GM21786 (cell line): Measurements from ENCODE around the gene CELF5.
"Not testable (repeated sequence)": the region's sequence is repeated elsewhere in the genome, so short reads cannot be mapped to it uniquely, and the experiment has no call there.

Experiments
- ATAC-seq: cut with Tn5 transposase; IDR thresholded peaks from one replicate; pipeline ENCODE4 v1.9.1; 2021; ENCODE audit not compliant: unreplicated experiment

The CELF5 gene

DNA sequence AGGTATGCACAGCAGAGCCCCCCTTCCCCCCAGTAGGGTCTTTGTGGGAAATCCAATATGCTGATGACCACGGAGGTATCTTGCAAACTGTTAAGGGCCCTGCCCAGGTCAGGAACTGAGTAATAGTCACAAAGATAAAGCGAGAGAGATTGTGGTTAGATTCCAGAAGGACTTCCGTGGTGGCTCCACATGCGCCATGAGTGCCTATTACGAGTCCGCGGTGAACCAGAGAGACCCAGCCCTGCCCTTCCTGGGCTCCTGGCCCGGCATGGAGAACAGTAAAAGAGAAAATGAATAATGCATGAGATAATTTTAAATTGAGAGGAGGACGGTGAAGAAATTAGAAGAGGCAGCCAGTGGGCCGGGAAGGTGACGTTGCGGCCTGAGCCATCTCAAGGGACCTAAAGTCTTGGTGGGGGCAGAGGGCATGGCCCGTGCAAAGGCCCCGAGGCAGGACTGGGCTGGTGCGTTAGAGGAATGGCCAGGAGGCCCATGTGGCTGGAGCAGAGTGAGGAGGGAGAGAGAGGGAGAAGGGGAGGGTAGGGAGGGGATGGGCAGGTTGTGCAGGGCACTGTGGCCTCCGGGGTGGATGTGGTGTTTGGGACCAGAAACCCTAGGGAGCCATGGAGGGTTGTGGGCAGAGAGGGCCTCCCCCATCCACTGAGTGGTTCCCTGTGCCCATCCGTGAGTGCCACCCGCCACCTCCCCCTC, 95.3 kb downstream of the CELF5 start:
- ATAC-seq: no peak

- ATAC-seq: no peak
Measured at GRCh38 chr19:3320354-3320670, 95.9 kb downstream of the CELF5 start.

DNA sequence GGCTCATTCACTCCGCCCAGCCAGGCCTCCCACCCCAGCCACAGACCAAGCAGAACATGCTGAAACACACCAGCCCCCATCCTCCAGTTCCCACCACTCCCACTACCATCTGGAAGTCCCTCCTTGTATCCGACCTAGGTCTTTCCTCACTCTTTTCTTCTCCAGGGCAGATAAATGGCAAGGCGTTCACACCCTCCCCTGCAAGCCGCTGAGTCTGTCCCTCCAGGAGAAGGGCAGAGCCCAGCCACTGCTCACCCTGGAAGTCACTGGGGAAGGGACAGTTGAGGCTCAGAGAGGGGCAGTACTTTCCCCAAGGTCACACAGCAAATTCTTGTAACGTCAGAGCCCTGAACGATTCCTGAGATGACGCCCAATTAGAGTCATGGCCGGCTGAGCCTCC, 96.4 kb downstream of the CELF5 start:
- ATAC-seq: no peak

GRCh38 chr19:3321696-3322095, 97.2 kb downstream of the CELF5 start:
- no peak for ATAC-seq

DNA sequence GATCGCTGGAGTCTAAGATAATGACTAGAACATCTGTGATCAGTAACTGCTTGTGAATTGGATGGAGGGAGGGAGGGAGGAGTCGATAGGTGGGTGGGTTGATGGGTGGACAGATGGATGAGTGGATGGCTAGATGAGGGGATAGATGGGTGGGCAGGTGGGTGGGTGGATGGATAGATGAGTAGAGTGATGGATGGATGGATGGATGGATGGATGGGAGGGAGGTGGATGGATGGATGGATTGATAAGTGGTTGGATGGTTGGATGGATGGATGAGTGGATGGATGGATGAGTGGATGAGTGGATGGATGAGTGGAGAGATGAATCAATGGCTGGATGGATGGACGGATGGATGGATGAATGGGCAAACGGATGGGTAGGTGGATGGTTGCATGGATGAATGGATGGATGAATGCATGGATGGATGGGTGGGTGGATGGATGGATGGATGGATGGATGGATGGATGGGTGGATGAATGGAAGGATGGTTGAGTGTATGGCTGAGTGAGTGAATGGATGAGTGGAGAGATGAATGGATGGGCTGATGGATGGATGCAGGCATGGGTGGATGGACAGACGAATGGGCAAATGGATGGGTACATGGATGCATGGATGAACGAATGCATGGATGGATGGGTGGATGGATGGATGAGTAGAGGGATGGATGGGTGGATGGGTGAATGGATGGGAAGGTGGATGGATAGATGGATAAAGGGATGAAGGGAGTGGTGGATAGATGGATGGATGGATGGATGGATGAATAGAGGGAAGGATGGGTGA, 97.9 kb downstream of the CELF5 start:
- ATAC-seq: no peak

DNA sequence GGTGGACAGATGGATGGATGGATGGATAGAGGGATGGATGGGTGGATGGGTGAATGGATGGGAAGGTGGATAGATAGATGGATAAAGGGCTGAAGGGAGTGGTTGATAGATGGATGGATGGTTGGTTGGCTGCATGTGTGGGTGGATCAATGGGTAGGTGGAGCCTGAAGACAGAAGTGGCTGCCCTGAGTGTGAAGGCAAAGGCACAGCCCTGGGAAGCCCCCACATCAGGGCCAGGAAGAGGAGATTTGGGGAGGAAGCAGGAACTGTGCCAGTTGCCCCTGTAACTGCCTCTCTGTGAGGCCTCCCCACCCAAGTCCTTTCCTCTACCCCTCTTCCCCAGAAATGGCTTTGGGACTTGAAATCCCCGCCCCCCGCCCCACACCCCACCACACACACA, 98.6 kb downstream of the CELF5 start:
- ATAC-seq: no peak

- no peak for ATAC-seq
Measured at GRCh38 chr19:3323658-3324057, 99.2 kb downstream of the CELF5 start.

DNA sequence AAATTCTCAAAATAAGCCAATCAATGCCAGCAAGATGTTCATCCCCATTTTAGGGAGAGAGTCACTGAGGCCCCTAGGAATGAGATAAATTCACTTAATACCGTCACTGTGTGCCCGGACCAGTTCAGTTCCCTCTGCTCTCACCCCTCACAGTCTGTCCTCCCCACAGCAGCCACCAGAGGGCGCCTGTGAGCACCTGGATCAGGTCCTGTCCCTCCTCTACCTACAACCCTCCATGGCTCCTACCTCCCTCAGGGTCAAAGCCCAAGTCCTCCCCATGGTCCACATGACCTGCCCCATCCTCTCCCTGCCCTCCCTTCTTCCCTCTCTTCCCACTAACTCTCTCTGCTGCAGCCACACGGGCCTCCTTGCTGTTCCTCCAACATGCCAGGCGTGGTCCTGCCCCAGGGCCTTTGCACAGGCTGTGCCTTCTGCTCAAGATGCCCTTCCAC, 100.0 kb downstream of the CELF5 start:
- no peak for ATAC-seq

GRCh38 chr19:3325451-3325850, 101.0 kb downstream of the CELF5 start:
- ATAC-seq: no peak

- ATAC-seq: no peak
Measured at GRCh38 chr19:3328743-3329142, 104.3 kb downstream of the CELF5 start.

- no peak for ATAC-seq
Measured at GRCh38 chr19:3330047-3330446, 105.6 kb downstream of the CELF5 start.

DNA sequence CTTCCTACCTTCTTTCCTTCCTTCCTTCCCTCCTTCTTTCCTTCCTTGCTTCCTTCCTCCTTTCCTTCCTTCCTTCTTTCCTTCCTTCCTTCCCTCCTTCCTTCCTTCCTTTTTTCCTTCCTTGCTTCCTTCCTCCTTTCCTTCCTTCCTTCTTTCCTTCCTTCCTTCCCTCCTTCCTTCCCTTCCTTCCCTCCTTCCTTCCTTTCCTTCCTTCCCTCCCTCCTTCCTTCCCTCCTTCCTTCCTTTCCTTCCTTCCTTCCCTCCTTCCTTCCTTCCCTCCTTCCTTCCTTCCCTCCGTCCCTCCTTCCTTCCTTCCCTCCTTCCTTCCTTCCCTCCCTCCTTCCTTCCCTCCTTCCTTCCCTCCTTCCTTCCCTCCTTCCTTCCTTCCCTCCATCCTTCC, 107.8 kb downstream of the CELF5 start:
- not testable (repeated sequence) for ATAC-seq

GRCh38 chr19:3333020-3333583, 108.6 kb downstream of the CELF5 start:
- no peak for ATAC-seq

GRCh38 chr19:3333662-3334061, 109.2 kb downstream of the CELF5 start:
- no peak for ATAC-seq

DNA sequence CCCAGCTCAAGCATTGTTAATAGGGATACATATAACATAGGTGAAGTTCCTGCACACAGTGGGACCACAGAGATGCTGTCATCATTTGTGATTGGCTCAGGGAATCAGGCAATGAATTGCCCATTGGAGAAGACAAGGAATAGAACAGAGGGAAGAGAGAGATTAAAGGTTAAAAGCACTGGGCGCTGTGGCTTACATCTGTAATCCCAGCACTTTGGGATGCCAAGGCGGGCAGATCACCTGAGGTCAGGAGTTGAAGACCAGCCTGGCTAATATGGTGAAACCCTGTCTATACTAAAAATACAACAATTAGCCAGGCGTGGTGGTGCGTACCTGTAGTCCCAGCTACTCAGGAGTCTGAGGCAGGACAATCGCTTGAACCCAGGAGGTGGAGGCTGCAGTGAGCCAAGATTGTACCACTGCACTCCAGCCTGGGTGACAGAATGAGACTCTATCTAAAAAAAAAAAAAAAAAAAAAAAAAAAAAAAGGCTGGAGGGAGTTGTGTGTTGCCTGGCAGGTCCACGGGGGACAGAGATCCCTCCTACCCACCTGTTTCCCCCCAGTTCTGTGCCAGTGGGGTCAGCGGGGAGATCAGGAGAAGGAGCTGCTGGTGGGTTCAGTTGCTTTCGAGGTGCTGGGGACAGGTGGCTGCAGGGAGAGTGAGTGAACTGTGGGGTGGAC, 110.4 kb downstream of the CELF5 start:
- not testable (repeated sequence) for ATAC-seq

GRCh38 chr19:3335431-3336350, 111.2 kb downstream of the CELF5 start:
- no peak for ATAC-seq

- no peak for ATAC-seq
Measured at GRCh38 chr19:3336351-3336679, 111.9 kb downstream of the CELF5 start.

DNA sequence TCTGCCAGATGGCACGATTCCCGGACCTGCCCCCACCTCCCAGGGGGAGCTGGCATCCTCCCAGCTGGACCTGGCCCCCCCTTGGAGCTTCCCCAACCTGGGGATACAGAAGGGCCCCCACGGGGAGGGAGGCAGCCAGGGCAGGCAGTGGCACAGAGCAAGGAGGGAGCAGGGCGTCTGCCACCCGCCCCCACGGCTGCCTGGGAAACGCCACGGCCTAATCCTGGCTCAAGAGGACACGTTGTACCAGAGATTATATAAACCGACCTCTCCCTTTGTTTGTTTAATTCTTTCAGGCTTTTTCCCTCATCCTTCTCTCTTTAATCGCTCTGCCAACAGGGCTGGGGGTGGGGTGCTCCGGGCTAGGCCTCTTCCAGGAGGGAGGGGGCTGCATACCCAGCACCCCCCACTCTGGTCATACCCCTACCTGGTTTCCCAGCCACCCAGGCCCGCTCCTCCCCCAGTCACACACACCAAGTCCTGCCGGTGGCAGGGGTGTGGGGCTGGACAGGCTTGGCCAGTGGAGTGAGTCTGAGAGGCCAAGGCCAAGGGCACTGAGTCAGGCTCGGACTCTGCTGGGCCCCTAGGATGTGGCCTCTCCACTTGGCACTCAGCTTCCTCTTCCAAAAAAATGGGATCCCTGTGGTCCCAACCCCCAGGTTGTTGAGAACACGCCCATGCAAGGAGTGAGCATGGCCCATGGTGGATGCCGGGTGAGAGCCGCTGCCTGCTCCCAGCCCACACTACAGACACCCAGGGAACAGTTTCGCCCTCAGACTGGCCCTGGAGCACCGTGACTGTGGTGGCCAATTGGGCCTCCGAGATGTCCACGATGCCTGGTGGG, 112.4 kb downstream of the CELF5 start:
- ATAC-seq: no peak

GRCh38 chr19:3338541-3339181, 114.2 kb downstream of the CELF5 start:
- no peak for ATAC-seq
